SU-DHL-6 (cell line): ENCODE results near the gene MACF1.

ENCODE experiments used
- CTCF ChIP-seq: fragments of 200-600 bp; sonication (generic); IDR thresholded peaks from one replicate; pipeline ENCODE4 v1.5.1; 2017; ENCODE audit warnings: antibody characterized with exemption, mild to moderate bottlenecking, low read length, moderate library complexity; ENCODE audit not compliant: insufficient read depth, poor library complexity, severe bottlenecking
- EZH2phosphoT487 ChIP-seq: fragments of 200-600 bp; sonication (generic), shearing (Covaris generic); conservative IDR thresholded peaks from 2 replicates; pipeline ENCODE4 v1.6.1; 2018; ENCODE audit warnings: mild to moderate bottlenecking, antibody characterized with exemption, low read length, moderate library complexity, mixed read lengths

GRCh38 chr1:39212499-39212898, 8.0 kb downstream of the MACF1 start:
- no peak for TF ChIP-seq CTCF
- TF ChIP-seq EZH2phosphoT487 = no peak
